ENCODE measurements around the gene GMFB. TPM values are rescaled to one million over a fixed set of nuclear protein-coding genes. Genes with fewer than 3 reads are reported as not detected.

The GMFB gene
- total and polyA plus RNA-seq, 9 of the 15 experiments (the other 6 are each of a cell fraction or from before 2014, with no cell fraction given): 14.0 to 31.7 (median 20.5) TPM

DNA sequence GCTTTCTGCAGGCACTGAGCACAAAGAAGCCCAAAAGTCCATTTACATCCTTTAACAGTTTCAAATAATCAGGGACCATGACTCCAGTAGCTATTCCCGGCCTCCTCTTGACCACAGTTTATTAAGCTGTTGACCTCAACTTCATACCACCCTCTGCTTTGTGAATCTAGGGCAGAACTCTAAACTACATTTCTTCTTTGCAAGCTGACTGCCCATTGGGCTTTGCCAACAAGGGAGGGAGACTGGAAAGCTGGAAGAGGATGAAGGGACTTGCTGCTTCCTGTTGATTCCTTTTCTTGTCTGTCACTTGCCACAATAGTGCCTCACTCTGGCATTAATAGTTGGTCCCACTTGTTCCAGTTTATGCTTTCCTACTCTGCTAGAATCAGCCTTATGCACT is 23.6 kb upstream of the GMFB start (continued):
- TF ChIP-seq, protein P1, sequence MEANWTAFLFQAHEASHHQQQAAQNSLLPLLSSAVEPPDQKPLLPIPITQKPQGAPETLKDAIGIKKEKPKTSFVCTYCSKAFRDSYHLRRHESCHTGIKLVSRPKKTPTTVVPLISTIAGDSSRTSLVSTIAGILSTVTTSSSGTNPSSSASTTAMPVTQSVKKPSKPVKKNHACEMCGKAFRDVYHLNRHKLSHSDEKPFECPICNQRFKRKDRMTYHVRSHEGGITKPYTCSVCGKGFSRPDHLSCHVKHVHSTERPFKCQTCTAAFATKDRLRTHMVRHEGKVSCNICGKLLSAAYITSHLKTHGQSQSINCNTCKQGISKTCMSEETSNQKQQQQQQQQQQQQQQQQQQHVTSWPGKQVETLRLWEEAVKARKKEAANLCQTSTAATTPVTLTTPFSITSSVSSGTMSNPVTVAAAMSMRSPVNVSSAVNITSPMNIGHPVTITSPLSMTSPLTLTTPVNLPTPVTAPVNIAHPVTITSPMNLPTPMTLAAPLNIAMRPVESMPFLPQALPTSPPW (CRISPR knock-in tag; IDR thresholded peaks at IDR 0.05): no peak

DNA sequence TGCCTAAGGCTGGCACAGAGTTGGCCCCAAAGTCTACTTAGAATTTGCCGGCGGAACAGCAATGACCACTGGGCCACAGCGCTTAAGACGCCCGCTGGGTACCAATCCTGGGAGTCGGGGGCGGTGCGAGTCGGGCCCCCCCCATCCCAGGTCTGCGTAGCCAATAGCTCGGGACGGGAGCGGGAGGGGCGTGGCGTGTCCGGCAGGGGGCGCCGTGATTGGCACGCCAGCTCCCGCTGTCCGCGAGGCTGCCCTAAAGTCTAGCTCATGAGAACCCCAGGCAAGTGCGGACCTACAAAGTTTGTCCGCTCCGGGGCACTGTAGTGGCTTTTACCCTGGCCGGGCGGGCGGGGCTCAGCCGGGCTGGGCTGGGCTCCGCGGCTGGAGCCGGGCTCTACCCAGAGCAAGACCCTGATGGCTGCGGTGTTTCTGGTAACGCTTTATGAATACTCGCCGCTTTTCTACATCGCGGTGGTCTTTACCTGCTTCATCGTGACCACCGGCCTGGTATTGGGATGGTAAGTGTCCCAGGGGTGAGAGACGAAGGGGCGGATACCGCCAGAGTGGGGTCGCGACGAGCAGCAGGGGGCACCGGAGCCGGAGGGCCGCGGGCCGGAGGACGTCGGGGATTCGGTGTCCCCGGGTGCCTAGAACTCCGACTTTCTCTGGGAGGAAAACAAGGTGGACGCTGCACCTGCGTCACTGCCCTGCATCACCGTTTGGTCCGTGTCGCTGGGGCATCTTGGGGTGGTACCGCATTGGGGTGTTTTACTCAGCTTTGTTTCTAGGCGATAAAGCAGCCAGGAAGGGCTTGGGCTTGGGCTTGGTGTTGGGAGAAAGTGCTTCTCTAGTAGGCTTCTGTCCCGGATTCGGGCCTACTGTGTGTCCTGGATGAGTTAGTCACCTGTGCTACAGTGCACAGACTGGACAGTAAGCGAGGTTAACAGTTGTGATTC is 21.0 kb upstream of the GMFB start, which contains the start of gene CGRRF1:
Gene CGRRF1, plus strand, starts transcription at position 361 of the 956 bp plus-strand sequence. Its CDS starts 54 bp downstream, at position 415.
- Histone ChIP-seq H3K9me3 (replicated peaks; ENCODE audit: control insufficient read depth, insufficient read depth, low read depth, low read length) (no peaks in the 10 kb centered on the region), H3K36me3 (ENCODE audit: control insufficient read depth, insufficient read depth, low read length) (no peaks in the 10 kb centered on the region), H3K27ac (ENCODE audit: extremely low read depth, low read depth, low read length) (peak within 1 kb of the TSS; percentile 55; the same call in 2 of the 3 replicates), H3K9ac (ENCODE audit: insufficient read depth in 1 of 2, low read depth in 2 of 2, low read length in 2 of 2) (peak within 1 kb of the TSS; percentile 73 to 92), H3K4me2 (ENCODE audit: insufficient read depth, low read length) (peak within 1 kb of the TSS; percentile 93), H3K27me3 (ENCODE audit: control insufficient read depth in 2 of 2, insufficient read depth in 2 of 2, low read length in 2 of 2) (no peaks in the 10 kb centered on the region), H2AFZ (ENCODE audit: low read depth, low read length) (peak within 1 kb of the TSS; percentile 97), H3K9me1 (ENCODE audit: control insufficient read depth, insufficient read depth, low read length) (no peaks in the 10 kb centered on the region), H3K4me1 (replicated peaks in 1 of 2; ENCODE audit: control insufficient read depth in 2 of 2, insufficient read depth in 2 of 2, low read length in 2 of 2) (peaks cover 2 to 10% of the 10 kb centered on the region in 2 experiments; a peak in 2 of 5 replicates), H3K4me3 (peak within 1 kb of the TSS; percentile 92), H3K79me2 (ENCODE audit: control insufficient read depth, insufficient read depth, low read length) (peaks cover 9% of the 10 kb centered on the region; the same call in 2 of the 3 replicates), H4K20me1 (replicated peaks; ENCODE audit: control insufficient read depth, insufficient read depth, low read length) (no peaks in the 10 kb centered on the region)
- DNase-seq (ENCODE audit: extremely low read depth in 1 of 4, low spot score in 3 of 4) (peak; percentile 91 to 95 (median 92)), FAIRE-seq (peak; percentile 94), ATAC-seq (peak; percentile 99)
- intact Hi-C loops (cut with micrococcal nuclease) (loop anchor here (5.0 kb wide), 2 partner anchors 42 to 262 kb away; no protein-coding TSS in a partner anchor), in situ Hi-C loops (cut with MboI) (no loop called here)
- CTCF ChIA-PET (ENCODE audit: low intra/inter-chr PET ratio): interaction anchor here (0.6 kb wide), 1 partner anchor 331 kb away, joined by 4 read pairs; no protein-coding TSS in a partner anchor
- BruUV-seq (replicated peaks): no TSS peak
- POLR2A ChIA-PET: interaction anchor here (0.6 to 1.0 kb wide), 3 partner anchors 14 to 112 kb away, joined by 3 to 5 read pairs (median 3); partner anchors contain the start of gene CDKN3
- WGBS (ENCODE audit: insufficient coverage, low coverage, missing lambda C conversion rate): 1% methylated on average over 38 of the region's 66 CpGs
- TF ChIP-seq HOXB6 (CRISPR knock-in tag; IDR thresholded peaks at IDR 0.05; ENCODE audit: borderline replicate concordance) (no peak), ESRRA (IDR thresholded peaks at IDR 0.05; ENCODE audit: borderline replicate concordance, low read depth) (no peak; the same call in 1 of the 2 replicates), MYNN (IDR thresholded peaks at IDR 0.05) (0 out of 2 replicates have a peak, but pooled peaks have one; percentile 48), MYNN (CRISPR knock-in tag; IDR thresholded peaks at IDR 0.05) (no peak), NR1H2 (CRISPR knock-in tag; IDR thresholded peaks at IDR 0.05) (no peak), SP1 (CRISPR knock-in tag; IDR thresholded peaks at IDR 0.05) (peak; percentile 48; the same call in 1 of the 2 replicates), GATAD2B (IDR thresholded peaks at IDR 0.05; ENCODE audit: borderline replicate concordance) (no peak), XRCC5 (IDR thresholded peaks at IDR 0.05; ENCODE audit: low read depth, low read length) (peak; percentile 59; the same call in 1 of the 2 replicates), NONO (IDR thresholded peaks at IDR 0.05; ENCODE audit: low read depth in 2 of 2, low read length in 1 of 2) (no peak)
- TF ChIP-seq, protein P2, sequence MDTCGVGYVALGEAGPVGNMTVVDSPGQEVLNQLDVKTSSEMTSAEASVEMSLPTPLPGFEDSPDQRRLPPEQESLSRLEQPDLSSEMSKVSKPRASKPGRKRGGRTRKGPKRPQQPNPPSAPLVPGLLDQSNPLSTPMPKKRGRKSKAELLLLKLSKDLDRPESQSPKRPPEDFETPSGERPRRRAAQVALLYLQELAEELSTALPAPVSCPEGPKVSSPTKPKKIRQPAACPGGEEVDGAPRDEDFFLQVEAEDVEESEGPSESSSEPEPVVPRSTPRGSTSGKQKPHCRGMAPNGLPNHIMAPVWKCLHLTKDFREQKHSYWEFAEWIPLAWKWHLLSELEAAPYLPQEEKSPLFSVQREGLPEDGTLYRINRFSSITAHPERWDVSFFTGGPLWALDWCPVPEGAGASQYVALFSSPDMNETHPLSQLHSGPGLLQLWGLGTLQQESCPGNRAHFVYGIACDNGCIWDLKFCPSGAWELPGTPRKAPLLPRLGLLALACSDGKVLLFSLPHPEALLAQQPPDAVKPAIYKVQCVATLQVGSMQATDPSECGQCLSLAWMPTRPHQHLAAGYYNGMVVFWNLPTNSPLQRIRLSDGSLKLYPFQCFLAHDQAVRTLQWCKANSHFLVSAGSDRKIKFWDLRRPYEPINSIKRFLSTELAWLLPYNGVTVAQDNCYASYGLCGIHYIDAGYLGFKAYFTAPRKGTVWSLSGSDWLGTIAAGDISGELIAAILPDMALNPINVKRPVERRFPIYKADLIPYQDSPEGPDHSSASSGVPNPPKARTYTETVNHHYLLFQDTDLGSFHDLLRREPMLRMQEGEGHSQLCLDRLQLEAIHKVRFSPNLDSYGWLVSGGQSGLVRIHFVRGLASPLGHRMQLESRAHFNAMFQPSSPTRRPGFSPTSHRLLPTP (IDR thresholded peaks at IDR 0.05; ENCODE audit: borderline replicate concordance, extremely low read depth, insufficient read length): no peak
- TF ChIP-seq, protein P3, sequence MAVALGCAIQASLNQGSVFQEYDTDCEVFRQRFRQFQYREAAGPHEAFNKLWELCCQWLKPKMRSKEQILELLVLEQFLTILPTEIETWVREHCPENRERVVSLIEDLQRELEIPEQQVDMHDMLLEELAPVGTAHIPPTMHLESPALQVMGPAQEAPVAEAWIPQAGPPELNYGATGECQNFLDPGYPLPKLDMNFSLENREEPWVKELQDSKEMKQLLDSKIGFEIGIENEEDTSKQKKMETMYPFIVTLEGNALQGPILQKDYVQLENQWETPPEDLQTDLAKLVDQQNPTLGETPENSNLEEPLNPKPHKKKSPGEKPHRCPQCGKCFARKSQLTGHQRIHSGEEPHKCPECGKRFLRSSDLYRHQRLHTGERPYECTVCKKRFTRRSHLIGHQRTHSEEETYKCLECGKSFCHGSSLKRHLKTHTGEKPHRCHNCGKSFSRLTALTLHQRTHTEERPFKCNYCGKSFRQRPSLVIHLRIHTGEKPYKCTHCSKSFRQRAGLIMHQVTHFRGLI (CRISPR knock-in tag; IDR thresholded peaks at IDR 0.05): no peak
